Kidney (tissue), 14 donors: ENCODE data around the gene GPR26. TPM values are rescaled to one million over a fixed set of nuclear protein-coding genes. Genes with fewer than 3 reads are reported as not detected.

ENCODE experiments used
- DNase-seq, 5 donors: peaks; one replicate each; pipeline ENCODE4 v3.0.0-alpha.2; 2013 to 2020
- FAIRE-seq: peaks from 2 replicates; lab custom pipeline; 2012; peaks lifted over from hg19 to GRCh38; lab: Jason Lieb, UNC
- H3K27ac ChIP-seq, 2 donors: one replicate each; pipeline ENCODE4 v1.7.0; 2013; ENCODE audit warnings: low read depth in 2 of 2, low read length in 2 of 2, inconsistent platforms in 1 of 2
- H3K27me3 ChIP-seq: one replicate; pipeline ENCODE4 v1.7.1; 2013; ENCODE audit warnings: low read length, inconsistent platforms; ENCODE audit not compliant: control insufficient read depth, insufficient read depth
- H3K36me3 ChIP-seq, 3 donors: one replicate each; pipeline versions ENCODE4 v1.7.0 to v1.7.1; 2013; ENCODE audit warnings: low read length in 3 of 3, control low read depth in 1 of 3, inconsistent platforms in 1 of 3; ENCODE audit not compliant: insufficient read depth in 3 of 3, control insufficient read depth in 2 of 3
- H3K4me1 ChIP-seq, 3 donors: one replicate each; pipeline versions ENCODE4 v1.7.0 to v1.7.1; 2013; ENCODE audit warnings: low read length in 3 of 3, inconsistent platforms in 1 of 3, low read depth in 1 of 3; ENCODE audit not compliant: control insufficient read depth in 2 of 3, insufficient read depth in 2 of 3
- H3K4me3 ChIP-seq, 3 donors: one replicate each; pipeline versions ENCODE4 v1.7.0 to v1.8.1; 2013; ENCODE audit warnings: low read length in 3 of 3, control low read depth in 1 of 3, inconsistent platforms in 1 of 3
- H3K9ac ChIP-seq, 3 donors: one replicate each; pipeline versions ENCODE4 v1.7.0 to v1.7.1; 2013; ENCODE audit warnings: low read length in 3 of 3, control low read depth in 1 of 3, inconsistent platforms in 1 of 3
- H3K9me3 ChIP-seq, 3 donors: one replicate each; pipeline versions ENCODE4 v1.7.0 to v1.7.1; 2013; ENCODE audit warnings: low read length in 3 of 3, control low read depth in 1 of 3, inconsistent platforms in 1 of 3; ENCODE audit not compliant: control insufficient read depth in 2 of 3, insufficient read depth in 1 of 3
- intact Hi-C: fragments of 100-400 bp; cut with DNase I; formaldehyde crosslinking; loops from one replicate; pipeline ENCODE4 v1.11.1; 2022
- polyA plus RNA-seq: library from polyadenylated mRNA; stranded (reverse); fragments of 350-450 nt; fragmentation: Illumina TruSeq; extraction: RNeasy Lipid Tissue Mini Kit (QIAGEN cat#74804); gene quantifications from one replicate; pipeline ENCODE4 v1.2.3, GENCODE V29; 2014; ENCODE audit warnings: low read depth, low replicate concordance; ENCODE audit not compliant: insufficient read depth
- total RNA-seq: library from RNA; stranded (reverse); fragmentation: NEBNext Ultra II Directional; extraction: Animal tissue kit (Norgen Biotek cat#: 25700); gene quantifications from one replicate; pipeline ENCODE4 v1.2.1, GENCODE V29; 2021
- TF ChIP-seq, protein P1 (sequence below): IDR thresholded peaks from 3 replicates; pipeline ENCODE4 v1.5.1; 2012; ENCODE audit warnings: mild to moderate bottlenecking, moderate library complexity, borderline replicate concordance; ENCODE audit not compliant: insufficient read depth; ENCODE audit errors: extremely low read depth
- donor health status: control.
- donor health status: control.
- donor health status: control.
- donor health status: control.
- donor health status: control.
- donor health status: DM: yes; HTN: yes; CAD: no.
- donor health status: Normal renal cell carcinoma (clear cell type).

The GPR26 gene
- total and polyA plus RNA-seq, 2 donors from 2014 or later: not detected

DNA sequence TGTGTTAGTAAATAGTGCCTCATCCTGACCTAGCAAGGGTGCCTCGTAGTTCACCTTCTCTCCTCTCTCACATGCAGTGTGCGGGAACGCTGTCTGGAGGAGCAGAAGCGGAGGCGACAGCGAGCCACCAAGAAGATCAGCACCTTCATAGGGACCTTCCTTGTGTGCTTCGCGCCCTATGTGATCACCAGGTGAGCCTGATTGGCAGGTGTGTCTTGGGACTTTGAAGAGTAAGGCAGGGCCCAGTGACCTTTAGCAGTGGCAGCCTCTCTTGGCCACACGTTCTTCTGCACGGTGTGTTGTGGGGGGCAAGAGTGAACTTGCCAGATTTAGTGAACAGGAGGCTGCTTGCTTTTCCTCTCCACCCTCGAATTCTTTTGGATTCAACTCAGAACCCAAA lies 8.6 kb downstream of the GPR26 start:
- Histone ChIP-seq H3K27ac (no peak overlapping the region), H3K27me3 (no peaks in the 10 kb centered on the region), H3K9ac (no peak overlapping the region), H3K4me3 (no peak overlapping the region), H3K4me1 (no peaks in the 10 kb centered on the region), H3K36me3 (no peaks in the 10 kb centered on the region), H3K9me3 (no peaks in the 10 kb centered on the region)
- FAIRE-seq (no peak), DNase-seq (no peak)
- intact Hi-C loops: no loop called here
- TF ChIP-seq, protein P1, sequence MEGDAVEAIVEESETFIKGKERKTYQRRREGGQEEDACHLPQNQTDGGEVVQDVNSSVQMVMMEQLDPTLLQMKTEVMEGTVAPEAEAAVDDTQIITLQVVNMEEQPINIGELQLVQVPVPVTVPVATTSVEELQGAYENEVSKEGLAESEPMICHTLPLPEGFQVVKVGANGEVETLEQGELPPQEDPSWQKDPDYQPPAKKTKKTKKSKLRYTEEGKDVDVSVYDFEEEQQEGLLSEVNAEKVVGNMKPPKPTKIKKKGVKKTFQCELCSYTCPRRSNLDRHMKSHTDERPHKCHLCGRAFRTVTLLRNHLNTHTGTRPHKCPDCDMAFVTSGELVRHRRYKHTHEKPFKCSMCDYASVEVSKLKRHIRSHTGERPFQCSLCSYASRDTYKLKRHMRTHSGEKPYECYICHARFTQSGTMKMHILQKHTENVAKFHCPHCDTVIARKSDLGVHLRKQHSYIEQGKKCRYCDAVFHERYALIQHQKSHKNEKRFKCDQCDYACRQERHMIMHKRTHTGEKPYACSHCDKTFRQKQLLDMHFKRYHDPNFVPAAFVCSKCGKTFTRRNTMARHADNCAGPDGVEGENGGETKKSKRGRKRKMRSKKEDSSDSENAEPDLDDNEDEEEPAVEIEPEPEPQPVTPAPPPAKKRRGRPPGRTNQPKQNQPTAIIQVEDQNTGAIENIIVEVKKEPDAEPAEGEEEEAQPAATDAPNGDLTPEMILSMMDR: no peak

GRCh38 chr10:123675811-123676210 lies 9.7 kb downstream of the GPR26 start:
- Histone ChIP-seq H3K9me3 (no peaks in the 10 kb centered on the region), H3K4me1 (no peaks in the 10 kb centered on the region), H3K9ac (no peak overlapping the region), H3K36me3 (no peaks in the 10 kb centered on the region), H3K4me3 (no peak overlapping the region), H3K27me3 (no peaks in the 10 kb centered on the region), H3K27ac (no peak overlapping the region)
- TF ChIP-seq, protein P1: no peak
- intact Hi-C loops: no loop called here
- no peak for DNase-seq
- FAIRE-seq: no peak

- no peak overlapping the region for H3K9ac ChIP-seq
- TF ChIP-seq, protein P1: no peak
- H3K9me3 ChIP-seq: no peaks in the 10 kb centered on the region
- H3K4me1 ChIP-seq: no peaks in the 10 kb centered on the region
- H3K27ac ChIP-seq: no peak overlapping the region
- no peaks in the 10 kb centered on the region for H3K27me3 ChIP-seq
- H3K36me3 ChIP-seq: no peaks in the 10 kb centered on the region
- intact Hi-C loops: no loop called here
- FAIRE-seq (no peak), DNase-seq (no peak)
- H3K4me3 ChIP-seq: no peak overlapping the region
Measured at GRCh38 chr10:123677556-123677955, 11.4 kb downstream of the GPR26 start.

DNA sequence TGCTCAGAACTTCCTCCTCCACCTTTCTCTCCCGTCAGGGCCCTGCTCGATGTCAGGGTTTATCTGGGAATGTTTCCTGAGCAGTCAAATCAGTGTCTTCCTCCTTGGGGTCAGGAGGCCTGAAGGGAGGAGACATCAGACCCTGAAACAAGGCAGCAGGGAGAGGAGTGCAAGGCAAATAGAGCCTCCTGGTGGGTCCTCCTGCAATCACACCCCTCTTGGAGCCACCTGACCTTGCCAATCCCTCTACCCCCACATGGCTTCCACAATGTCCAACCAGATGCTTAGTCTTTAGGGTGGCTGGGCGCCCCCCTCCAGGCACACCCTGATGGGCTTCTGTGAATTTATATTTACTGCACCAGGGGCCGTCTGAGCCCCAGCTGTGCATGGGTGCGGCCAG lies 12.2 kb downstream of the GPR26 start:
- DNase-seq (no peak), FAIRE-seq (no peak)
- H3K36me3 ChIP-seq: no peaks in the 10 kb centered on the region
- TF ChIP-seq, protein P1: no peak
- no peak overlapping the region for H3K27ac ChIP-seq
- H3K9me3 ChIP-seq: no peaks in the 10 kb centered on the region
- H3K4me3 ChIP-seq: no peak overlapping the region
- no peak overlapping the region for H3K9ac ChIP-seq
- no peaks in the 10 kb centered on the region for H3K27me3 ChIP-seq
- H3K4me1 ChIP-seq: no peaks in the 10 kb centered on the region
- intact Hi-C loops: no loop called here
